ENCODE data around the gene NHERF2. TPM values are rescaled to one million over a fixed set of nuclear protein-coding genes. Genes with fewer than 3 reads are reported as not detected.
A peak's percentile ranks its signal among the peaks of the same experiment; 100 is the strongest.

Gene NHERF2
- total and polyA plus RNA-seq, 9 of the 15 experiments (the other 6 are each of a cell fraction or from before 2014, with no cell fraction given), result 0.15 to 42.0 (median 12.5) TPM

- peak in 1 of 3 experiments; percentile 22; a peak in 3 of 6 replicates for TF ChIP-seq CTCF (IDR thresholded peaks at IDR 0.05 in 2 of 3, conservative IDR thresholded peaks at IDR 0.05 in 1 of 3; ENCODE audit: insufficient read depth in 2 of 3, low read depth in 1 of 3, low read length in 3 of 3)
- peak in 1 of 2 experiments; percentile 51; a peak in 2 of 4 replicates for TF ChIP-seq FOXK2 (conservative IDR thresholded peaks at IDR 0.05 in 1 of 2, IDR thresholded peaks at IDR 0.05 in 1 of 2; ENCODE audit: low read depth in 2 of 2)
- no peak for TF ChIP-seq PREB (CRISPR knock-in tag; IDR thresholded peaks at IDR 0.05)
- TF ChIP-seq TOE1 (IDR thresholded peaks at IDR 0.05; ENCODE audit: borderline replicate concordance), result no peak
- TF ChIP-seq TOE1 (CRISPR knock-in tag; IDR thresholded peaks at IDR 0.05; ENCODE audit: borderline replicate concordance, low read depth), result no peak
- TF ChIP-seq, protein P1, sequence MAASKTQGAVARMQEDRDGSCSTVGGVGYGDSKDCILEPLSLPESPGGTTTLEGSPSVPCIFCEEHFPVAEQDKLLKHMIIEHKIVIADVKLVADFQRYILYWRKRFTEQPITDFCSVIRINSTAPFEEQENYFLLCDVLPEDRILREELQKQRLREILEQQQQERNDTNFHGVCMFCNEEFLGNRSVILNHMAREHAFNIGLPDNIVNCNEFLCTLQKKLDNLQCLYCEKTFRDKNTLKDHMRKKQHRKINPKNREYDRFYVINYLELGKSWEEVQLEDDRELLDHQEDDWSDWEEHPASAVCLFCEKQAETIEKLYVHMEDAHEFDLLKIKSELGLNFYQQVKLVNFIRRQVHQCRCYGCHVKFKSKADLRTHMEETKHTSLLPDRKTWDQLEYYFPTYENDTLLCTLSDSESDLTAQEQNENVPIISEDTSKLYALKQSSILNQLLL (CRISPR knock-in tag; IDR thresholded peaks at IDR 0.05; ENCODE audit: borderline replicate concordance), result no peak
- no peak for TF ChIP-seq KHSRP (IDR thresholded peaks at IDR 0.05)
- TF ChIP-seq POLR2H (tag; IDR thresholded peaks at IDR 0.05; ENCODE audit: low read depth), result no peak
- TF ChIP-seq YY1 (IDR thresholded peaks at IDR 0.05; ENCODE audit: borderline replicate concordance in 1 of 3, control insufficient read depth in 1 of 3, extremely low read depth in 1 of 3, insufficient read depth in 3 of 3, insufficient read length in 1 of 3, insufficient replicate concordance in 2 of 3, low read depth in 1 of 3, low read length in 2 of 3), result no peak
- TF ChIP-seq MAFK (IDR thresholded peaks at IDR 0.05; ENCODE audit: low read length), result no peak
- TF ChIP-seq CHCHD3 (CRISPR knock-in tag; IDR thresholded peaks at IDR 0.05), result no peak
- no peak for TF ChIP-seq SIX5 (IDR thresholded peaks at IDR 0.05; ENCODE audit: borderline replicate concordance in 1 of 2, insufficient read depth in 1 of 2, low read depth in 1 of 2, low read length in 2 of 2)
- no peak for TF ChIP-seq NR0B1 (IDR thresholded peaks at IDR 0.05; ENCODE audit: partially characterized antibody)
- TF ChIP-seq, protein P2, sequence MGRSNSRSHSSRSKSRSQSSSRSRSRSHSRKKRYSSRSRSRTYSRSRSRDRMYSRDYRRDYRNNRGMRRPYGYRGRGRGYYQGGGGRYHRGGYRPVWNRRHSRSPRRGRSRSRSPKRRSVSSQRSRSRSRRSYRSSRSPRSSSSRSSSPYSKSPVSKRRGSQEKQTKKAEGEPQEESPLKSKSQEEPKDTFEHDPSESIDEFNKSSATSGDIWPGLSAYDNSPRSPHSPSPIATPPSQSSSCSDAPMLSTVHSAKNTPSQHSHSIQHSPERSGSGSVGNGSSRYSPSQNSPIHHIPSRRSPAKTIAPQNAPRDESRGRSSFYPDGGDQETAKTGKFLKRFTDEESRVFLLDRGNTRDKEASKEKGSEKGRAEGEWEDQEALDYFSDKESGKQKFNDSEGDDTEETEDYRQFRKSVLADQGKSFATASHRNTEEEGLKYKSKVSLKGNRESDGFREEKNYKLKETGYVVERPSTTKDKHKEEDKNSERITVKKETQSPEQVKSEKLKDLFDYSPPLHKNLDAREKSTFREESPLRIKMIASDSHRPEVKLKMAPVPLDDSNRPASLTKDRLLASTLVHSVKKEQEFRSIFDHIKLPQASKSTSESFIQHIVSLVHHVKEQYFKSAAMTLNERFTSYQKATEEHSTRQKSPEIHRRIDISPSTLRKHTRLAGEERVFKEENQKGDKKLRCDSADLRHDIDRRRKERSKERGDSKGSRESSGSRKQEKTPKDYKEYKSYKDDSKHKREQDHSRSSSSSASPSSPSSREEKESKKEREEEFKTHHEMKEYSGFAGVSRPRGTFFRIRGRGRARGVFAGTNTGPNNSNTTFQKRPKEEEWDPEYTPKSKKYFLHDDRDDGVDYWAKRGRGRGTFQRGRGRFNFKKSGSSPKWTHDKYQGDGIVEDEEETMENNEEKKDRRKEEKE (IDR thresholded peaks at IDR 0.05; ENCODE audit: borderline replicate concordance in 1 of 2, control insufficient read depth in 1 of 2, low read depth in 2 of 2, low read length in 1 of 2), result no peak
- no peak for TF ChIP-seq DIDO1 (tag; IDR thresholded peaks at IDR 0.05; ENCODE audit: low read depth)
These were observed 615 bp downstream of the NHERF2 start (continued) for GRCh38 chr16:2027024-2028010.

All from K562 (cell line).